GM19238 (cell line): ENCODE data around the gene MOB4.
A peak's percentile ranks its signal among the peaks of the same experiment; 100 is the strongest.
"Not testable (repeated sequence)": the region's sequence is repeated elsewhere in the genome, so short reads cannot be mapped to it uniquely, and the experiment has no call there.

Experiments used
- DNase-seq: peaks from one replicate; pipeline ENCODE4 v3.0.0; 2011; ENCODE audit warnings: low spot score; ENCODE audit not compliant: insufficient read length

Gene MOB4

GRCh38 chr2:197515739-197516392, at the start of gene MOB4:
Gene MOB4, plus strand, starts transcription at chr2:197516066. Its CDS starts 21 bp downstream, at chr2:197516087.
- DNase-seq: peak; percentile 88

- DNase-seq: no peak
Observed at GRCh38 chr2:197472166-197472565, 43.7 kb upstream of the MOB4 start.

DNA sequence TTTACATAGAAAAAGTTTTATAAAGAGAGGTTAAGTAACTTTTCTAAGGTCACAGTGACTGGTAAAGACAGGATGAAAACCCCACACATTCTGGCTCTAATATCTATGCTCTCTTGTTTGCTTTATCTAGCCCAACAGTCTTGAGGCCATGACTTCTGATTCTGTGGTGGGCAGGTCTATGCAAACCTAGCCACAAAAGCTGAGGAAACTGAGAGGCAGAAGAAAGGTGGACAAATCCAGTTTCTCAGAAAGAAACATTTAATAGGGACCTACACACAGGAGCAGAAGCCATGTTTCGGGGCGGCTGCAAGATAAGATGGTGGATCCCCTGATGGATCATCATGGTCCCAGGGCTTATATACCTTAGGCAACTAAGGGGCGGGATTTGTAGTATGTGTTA, 38.1 kb upstream of the MOB4 start:
- DNase-seq: no peak

DNA sequence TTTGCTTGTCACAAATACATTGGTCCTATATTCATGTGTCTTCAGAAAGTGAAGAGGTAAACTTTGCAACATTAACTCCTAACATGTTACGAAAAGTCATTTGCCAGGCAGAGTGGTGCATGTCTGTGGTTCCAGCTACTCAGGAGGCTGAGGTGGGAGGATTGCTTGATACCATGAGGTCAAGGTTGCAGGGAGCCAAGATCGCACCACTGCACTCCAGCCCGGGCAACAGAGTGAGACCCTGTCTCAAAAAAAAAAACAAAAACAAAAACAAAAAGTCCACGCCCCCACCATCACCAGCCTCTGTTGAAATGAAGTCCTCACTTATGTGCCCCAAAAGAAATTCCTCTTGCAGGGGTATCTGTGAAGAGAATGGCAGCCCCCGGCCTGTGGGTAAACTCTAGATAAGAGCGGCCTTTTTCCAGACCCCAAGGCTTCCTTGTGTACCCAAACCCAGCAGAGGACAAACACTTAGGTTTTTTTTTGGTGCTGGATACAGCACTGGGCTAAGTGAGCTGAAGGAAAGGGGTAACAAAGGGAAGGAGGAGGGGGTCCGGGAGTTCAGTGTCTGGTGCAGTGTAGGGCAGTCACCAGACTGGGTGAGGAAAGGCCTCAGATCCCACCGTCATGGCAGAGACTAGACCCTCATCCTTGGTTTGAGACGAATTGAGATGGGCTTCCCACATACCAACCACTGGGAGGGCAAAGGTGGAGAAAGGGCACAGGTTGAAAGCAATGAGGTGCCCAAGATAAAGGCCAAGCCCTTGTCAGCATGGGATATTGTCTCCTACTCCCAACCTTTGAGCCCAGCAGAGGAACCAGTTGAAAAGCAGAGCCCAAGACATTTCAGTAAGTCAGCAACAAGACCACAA, 35.5 kb upstream of the MOB4 start:
- DNase-seq: no peak

DNA sequence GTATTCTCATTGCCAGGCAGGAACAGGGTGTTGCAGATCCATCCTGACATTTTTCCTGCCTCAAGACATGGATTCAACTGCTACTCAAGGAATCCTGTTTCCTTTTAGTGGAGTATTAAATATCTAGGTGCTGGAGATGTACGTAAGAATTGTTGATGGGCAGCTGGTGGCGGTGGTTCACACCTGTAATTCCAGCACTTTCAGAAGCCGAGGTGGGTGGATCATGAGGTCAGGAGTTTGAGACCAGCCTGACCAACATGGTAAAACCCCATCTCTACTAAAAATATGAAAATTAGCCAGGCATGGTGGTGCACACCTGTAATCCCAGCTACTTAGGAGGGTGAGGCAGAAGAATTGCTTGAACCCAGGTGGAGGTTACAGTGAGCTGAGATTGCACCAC, 31.6 kb upstream of the MOB4 start:
- not testable (repeated sequence) for DNase-seq

DNA sequence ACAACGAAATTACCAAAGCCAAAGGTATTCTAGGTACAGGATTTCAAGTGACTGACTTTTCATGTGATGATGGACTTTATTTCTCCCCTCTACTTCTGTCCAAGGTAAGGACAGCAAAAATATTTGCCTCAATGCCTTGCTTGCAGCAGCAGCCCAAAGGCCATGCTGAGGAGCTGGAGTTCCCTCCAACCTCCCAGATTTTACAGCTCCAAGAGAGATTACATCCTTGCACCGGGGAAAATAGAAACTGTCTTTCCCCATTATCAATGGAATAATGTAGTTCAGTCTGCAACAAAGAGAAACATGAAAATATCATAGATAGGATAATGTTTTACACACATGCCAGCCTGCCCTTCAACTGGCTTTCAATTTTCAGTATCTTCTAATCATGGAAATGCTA, 29.7 kb upstream of the MOB4 start:
- no peak for DNase-seq

DNA sequence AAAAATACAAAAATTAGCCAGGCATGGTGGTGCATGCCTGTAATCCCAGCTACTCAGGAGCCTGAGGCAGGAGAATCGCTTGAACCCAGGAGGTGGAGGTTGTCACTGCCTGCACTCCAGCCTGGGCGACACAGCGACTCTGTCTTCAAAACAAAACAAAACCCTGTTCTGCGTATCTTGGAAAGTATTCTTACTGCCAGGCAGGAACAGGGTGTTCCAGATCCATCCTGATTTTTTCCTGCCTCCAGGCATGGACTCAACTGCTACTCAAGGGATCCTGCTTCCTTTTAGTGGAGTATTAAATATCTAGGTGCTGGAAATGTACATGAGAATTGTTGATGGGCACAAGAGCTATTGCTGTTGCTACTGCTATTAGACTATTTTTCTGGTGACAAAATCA, 28.5 kb upstream of the MOB4 start:
- DNase-seq: no peak

GRCh38 chr2:197495433-197496134, 20.3 kb upstream of the MOB4 start:
- DNase-seq: no peak

- DNase-seq: no peak
Observed at GRCh38 chr2:197496695-197497094, 19.2 kb upstream of the MOB4 start.

DNA sequence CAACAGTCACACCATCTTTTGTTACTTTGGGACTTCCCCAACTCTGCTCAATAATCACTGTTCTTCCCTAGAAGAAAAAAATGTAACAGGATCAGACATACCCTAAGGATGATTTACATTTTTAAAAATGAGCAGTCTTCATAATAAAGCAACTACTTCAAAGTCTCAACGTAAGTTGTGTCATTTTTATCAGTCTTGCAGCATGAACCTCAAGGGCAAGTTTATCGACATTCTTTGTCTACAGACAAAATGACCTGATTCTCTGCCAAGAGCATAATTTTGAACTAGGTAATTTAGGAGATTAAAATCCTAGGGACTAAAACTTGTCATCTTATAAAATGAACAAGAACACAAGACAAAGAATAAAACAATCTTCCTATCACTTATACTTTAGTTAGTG, 18.5 kb upstream of the MOB4 start:
- DNase-seq: no peak

GRCh38 chr2:197498235-197498936, 17.5 kb upstream of the MOB4 start:
- DNase-seq: no peak

DNA sequence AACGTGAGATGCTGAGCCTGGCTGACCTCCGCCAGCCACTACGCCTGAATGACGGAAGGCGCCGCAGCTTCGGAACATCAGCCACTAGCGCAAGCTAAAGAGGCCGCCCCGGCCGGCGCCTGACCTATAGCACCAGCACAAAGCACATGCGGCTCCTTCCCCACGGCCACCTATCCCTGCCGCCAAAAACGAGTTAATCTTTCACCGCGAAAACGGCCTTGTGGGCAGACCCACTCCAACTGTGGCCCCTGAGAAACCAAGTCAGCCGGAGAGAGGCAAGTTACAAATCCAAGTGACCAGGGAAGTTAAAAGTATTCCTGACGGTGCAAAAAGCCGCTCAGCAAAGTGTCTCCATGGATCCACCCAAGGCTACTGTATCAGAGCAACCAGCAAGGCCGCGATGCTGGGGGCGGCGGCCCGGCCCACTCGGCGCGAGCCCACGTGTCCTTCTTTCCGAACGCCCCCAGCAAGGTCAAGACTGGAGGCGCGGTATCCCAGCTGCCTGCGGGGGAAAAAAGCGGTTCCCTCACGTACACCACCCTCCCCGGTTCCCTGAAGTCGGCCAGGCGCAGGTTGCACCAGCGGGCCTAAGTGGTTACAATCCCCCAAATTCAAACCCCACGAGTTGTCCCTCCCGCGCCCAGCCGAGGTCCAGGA, 16.8 kb upstream of the MOB4 start:
- DNase-seq: peak; percentile 41

DNA sequence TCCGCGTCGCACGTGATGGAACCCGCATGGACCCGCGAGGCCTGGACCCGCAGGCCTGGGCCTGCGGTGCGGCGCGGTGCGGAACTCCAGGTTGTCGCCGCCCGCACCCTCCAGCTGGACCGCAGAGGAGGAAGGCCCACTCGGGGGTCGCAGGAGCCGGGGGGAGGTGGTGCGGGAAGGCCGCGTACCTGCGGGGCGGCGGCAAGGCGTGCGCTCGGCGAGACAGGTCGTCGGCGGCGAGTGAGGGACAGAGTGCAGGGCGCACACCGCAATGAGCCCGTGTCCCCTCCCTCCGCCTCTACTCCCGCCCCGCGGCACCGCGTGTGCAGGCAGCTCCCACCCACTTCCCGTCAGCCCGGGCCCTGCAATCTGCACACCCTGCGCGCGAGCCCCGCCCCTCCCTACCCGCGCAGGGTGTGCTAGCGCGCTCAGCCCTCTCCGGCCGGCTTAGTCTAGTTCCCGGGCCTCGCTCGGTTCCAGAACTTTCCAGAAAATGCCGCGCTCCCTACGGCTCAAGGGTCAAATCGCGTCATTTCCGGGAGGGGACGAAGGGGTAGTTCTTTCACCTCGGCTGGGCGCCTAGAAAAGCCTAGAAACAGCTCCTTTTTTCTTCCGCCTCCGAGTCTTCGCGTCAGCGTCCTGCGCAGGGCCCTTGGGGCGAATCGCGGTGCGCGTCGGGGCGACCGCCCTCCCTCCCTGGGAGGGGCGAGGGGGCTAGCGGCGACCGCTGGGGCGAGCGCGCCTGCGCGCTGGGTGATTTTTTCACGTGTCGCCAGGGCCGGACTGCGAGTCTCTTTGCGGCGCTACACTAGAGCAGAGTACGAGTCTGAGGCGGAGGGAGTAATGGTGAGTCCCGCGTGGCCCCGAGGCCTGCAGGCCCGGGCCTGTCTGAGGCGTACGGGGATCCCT, 16.0 kb upstream of the MOB4 start, which contains the start of the genes HSPD1 and HSPE1:
TSS of gene HSPD1 (minus strand) at position 247 of the 909 bp plus-strand sequence. CDS start 992 bp downstream, outside the sequence.
TSS of gene HSPE1 (plus strand) at position 786 of the 909 bp plus-strand sequence. CDS start at position 844, 58 bp downstream.
- peak; percentile 84 for DNase-seq

- no peak for DNase-seq
Observed at GRCh38 chr2:197500503-197501131, 15.2 kb upstream of the MOB4 start.

DNA sequence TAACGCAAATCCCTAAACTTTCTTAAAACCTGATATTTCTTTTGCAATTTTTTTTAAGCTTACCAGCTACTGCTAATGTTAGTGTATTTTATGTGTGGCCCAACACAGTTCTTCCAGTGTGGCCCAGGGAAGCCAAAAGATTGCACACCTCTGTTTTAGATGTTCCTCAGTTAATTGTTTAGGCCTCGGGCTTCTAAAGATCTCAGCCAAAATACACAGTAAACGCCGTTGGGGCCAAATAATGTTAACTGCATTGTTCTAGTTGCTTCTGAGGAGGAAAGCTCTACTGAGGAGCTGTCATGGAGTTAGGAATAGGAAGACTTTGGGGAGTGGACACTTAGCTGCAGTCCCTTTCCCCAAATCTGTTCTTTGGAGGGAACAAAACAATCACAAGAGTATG, 13.7 kb upstream of the MOB4 start:
- no peak for DNase-seq

GRCh38 chr2:197502685-197503084, 13.2 kb upstream of the MOB4 start:
- no peak for DNase-seq

DNA sequence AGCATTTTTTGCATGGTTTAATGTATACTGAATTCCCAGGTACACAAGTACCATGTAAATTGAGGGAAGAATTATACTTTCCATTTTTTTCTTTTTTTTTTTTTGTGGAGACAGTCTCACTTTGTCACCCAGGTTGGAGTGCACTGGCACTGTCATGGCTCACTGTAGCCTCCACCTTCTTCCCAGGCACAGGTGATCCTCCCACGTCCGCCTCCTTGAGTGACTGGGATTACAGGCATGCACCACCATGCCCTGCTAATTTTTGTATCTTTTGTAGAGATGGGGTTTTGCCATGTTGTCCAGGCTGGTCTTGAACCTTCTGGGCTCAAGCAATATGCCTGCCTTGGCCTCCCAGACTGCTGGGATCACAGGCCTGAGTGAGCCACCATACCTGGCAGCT, 11.9 kb upstream of the MOB4 start:
- no peak for DNase-seq

DNA sequence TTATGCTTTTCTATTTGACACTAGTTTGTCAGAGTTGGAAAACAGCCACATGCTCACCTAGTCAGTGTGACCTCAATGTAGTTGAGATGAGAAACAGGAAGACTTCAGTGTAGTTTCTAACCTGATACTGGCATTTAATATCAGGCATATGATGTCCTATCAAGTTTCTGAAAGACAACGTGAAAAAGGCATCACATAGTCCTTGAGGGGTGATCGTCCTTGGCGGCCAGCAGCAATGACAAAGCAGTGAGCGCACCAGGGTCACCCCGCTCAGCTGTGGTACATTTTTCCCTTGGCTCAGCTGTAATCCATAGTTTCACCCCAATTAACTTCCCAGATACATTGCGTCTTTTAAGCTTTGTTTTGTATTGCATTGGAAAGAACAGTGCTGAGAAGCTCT, 11.4 kb upstream of the MOB4 start:
- no peak for DNase-seq

DNA sequence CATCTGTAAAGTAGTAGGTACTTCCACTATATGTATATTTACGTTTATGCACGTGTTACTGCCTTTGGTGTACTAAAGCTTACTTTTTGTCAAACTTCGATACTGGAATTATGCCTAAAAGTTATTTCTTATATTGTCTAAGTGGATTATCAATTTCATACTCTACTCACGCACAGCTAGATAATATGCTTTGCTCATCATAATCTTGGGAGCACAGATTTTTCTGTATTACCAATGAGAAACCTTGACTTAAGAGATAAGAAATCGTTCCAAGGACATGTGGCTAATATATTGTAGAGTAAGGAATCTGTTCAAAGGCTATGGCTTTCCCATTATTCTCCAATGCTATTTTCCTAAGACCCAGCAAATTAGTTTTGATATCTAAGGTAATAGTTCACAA, 9.2 kb upstream of the MOB4 start:
- DNase-seq: no peak
